ENCODE results near the gene OR2A2.

GRCh38 chr7:144098776-144099175 lies 10.6 kb upstream of the OR2A2 start:
- TF ChIP-seq CTCF (IDR thresholded peaks at IDR 0.05; ENCODE audit: insufficient read depth, low read length, poor library complexity, severe bottlenecking): no peak
- no peak for TF ChIP-seq EZH2phosphoT487 (conservative IDR thresholded peaks at IDR 0.05; ENCODE audit: low read length)

Measured in SU-DHL-6 (cell line).